VCaP (cell line): ENCODE data around the gene GRM7.

ENCODE experiments used
- H3K27ac ChIP-seq: fragments of 450-650 bp; 2 replicates; pipeline ENCODE4 v1.5.1; 2017
- TF ChIP-seq, protein P1 (sequence below): fragments of 450-650 bp; conservative IDR thresholded peaks from 2 replicates; pipeline ENCODE4 v1.5.1; 2017; ENCODE audit warnings: mild to moderate bottlenecking, moderate library complexity

The GRM7 gene

DNA sequence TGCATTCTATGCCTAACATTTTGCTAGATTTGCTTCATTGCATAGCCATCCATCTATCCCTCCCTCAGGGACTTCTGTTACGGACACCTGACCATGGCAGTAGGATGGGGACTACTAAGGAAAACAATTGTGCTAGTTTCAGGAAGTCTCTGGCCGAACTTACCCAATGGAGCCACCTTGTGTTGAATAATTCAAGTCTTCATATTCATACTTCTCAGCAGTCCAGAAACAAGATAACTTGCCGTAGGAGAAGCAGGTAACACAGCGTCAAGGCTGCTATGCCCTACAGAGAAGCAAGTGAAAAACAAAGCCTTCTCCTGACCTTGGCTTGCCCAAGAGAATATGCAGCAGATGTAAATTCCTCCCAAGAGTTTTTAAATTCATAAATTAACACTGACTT lies 685.3 kb downstream of the GRM7 start:
- H3K27ac ChIP-seq: no peak overlapping the region
- TF ChIP-seq, protein P1, sequence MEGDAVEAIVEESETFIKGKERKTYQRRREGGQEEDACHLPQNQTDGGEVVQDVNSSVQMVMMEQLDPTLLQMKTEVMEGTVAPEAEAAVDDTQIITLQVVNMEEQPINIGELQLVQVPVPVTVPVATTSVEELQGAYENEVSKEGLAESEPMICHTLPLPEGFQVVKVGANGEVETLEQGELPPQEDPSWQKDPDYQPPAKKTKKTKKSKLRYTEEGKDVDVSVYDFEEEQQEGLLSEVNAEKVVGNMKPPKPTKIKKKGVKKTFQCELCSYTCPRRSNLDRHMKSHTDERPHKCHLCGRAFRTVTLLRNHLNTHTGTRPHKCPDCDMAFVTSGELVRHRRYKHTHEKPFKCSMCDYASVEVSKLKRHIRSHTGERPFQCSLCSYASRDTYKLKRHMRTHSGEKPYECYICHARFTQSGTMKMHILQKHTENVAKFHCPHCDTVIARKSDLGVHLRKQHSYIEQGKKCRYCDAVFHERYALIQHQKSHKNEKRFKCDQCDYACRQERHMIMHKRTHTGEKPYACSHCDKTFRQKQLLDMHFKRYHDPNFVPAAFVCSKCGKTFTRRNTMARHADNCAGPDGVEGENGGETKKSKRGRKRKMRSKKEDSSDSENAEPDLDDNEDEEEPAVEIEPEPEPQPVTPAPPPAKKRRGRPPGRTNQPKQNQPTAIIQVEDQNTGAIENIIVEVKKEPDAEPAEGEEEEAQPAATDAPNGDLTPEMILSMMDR: peak; percentile 71

DNA sequence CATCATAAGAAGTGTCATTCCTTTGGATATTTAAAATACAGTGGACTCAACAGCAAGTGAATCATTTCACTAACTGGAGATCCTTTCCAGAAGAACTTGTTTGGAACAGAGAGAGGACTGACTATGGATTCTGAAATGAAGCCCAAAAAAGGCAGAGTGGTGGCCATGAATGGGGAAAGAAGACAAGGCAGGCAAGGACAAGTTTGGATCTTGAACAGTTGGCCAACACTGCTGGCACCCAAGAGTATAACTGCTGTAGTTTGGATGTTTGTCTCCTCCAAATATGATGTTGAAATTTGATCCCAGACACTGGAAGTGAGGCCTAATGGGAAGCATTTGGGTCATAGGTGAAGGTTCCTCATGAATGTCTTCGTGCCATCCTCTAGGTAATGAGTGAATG lies 686.9 kb downstream of the GRM7 start:
- TF ChIP-seq, protein P1: no peak

DNA sequence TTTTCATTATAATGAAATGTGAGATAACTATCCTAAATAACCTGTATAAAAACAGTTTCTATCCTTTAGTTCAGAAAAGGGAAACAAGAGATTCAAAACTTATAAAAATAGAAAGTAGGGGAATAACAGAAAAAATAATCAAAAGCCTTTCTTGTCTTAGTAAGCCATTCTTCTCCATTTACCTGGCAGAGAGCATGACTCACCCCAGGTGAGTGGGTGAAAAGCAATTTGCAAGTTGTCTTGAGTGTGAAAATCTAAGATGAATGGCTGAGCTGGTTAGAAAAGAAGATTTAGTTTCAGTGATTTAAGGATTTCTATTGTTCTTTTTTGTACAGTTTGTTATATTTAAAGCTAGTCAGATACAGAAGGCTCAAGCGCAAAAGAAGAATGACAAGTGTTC lies 702.0 kb downstream of the GRM7 start:
- no peak overlapping the region for H3K27ac ChIP-seq
- TF ChIP-seq, protein P1: no peak

More for the DNA sequence above, 686.9 kb downstream of the GRM7 start:
- no peak overlapping the region for H3K27ac ChIP-seq

DNA sequence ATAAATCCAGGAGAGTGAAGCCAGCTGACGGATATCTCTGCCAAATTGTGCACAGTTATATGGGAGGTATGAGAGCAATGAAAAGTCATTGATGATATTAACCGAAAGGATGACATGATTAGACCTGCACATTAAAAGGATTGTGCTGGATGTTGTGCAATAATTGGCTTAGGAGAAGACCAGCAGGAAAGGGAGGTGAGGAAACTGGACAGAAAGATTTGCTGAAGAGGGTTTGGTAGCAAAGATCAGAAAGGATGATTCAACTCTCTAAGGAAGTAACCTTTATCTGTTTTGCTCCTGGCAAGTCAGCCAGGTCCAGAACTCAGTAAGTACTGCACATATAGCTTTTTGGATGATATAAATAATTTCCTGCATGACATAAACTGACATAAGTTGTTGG lies 704.7 kb downstream of the GRM7 start:
- H3K27ac ChIP-seq: no peak overlapping the region
- TF ChIP-seq, protein P1: no peak

DNA sequence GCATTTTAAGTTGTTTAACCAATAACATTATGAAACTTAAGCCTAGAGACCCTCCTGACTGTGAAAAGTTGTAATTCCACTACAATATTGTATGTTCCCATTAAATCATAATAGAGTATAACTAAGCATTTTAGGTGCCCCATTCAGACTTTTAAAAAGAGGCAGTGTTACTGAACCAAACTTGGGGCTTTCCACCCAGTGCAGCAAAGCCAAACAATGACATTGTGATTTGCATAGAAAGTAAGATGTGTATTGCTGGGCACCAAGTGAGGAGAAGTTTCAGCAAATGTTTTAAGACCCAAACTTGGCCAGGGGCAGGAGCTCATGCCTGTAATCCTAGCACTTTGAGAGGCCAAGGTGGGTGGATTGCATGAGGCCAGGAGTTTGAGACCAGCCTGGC lies 706.2 kb downstream of the GRM7 start:
- H3K27ac ChIP-seq: no peak overlapping the region
- TF ChIP-seq, protein P1: no peak

DNA sequence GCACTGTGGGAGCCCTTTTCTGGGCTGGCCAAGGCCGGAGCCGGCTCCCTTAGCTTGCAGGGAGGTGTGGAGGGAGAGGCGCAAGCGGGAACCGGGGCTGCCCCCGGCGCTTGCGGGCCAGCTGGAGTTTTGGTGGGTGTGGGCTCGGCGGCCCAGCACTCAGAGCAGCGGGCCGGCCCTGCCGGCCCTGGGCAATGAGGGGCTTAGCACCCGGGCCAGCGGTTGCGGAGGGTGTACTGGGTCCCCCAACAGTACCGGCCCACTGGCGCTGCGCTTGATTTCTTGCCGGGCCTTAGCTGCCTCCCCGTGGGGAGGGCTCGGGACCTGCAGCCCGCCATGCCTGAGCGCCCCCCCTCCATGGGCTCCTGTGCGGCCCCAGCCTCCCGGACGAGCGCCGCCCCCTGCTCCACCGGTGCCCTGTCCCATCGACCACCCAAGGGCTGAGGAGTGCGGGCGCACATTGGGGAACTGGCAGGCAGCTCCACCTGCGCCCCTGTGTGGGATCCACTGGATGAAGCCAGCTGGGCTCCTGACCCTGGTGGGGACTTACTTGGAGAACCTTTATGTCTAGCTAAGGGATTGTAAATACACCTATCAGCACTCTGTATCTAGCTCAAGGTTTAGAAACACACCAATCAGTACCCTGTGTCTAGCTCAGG lies 707.7 kb downstream of the GRM7 start:
- no peak overlapping the region for H3K27ac ChIP-seq
- TF ChIP-seq, protein P1: no peak

DNA sequence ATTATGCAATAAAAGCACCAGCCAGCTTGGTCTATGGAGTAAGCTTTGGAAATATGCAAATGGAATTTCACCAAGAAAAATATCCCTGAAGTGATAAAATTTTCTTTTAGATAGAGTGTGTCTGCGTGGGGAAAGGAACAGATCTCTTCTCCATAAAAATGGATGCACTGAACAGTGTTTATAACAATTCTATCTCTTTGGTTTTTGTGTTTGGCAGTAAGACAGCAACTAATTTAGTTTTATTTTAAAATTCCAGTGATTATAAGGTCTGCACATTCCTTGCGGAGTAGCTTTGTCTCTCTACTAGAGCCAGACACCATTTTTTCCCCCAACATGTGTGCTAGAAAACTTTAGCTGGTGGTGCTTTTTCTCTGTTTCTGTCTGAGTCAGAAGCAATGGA lies 712.4 kb downstream of the GRM7 start:
- H3K27ac ChIP-seq: no peak overlapping the region
- TF ChIP-seq, protein P1: no peak
